ENCODE data around the gene IGFBP5.

DNA sequence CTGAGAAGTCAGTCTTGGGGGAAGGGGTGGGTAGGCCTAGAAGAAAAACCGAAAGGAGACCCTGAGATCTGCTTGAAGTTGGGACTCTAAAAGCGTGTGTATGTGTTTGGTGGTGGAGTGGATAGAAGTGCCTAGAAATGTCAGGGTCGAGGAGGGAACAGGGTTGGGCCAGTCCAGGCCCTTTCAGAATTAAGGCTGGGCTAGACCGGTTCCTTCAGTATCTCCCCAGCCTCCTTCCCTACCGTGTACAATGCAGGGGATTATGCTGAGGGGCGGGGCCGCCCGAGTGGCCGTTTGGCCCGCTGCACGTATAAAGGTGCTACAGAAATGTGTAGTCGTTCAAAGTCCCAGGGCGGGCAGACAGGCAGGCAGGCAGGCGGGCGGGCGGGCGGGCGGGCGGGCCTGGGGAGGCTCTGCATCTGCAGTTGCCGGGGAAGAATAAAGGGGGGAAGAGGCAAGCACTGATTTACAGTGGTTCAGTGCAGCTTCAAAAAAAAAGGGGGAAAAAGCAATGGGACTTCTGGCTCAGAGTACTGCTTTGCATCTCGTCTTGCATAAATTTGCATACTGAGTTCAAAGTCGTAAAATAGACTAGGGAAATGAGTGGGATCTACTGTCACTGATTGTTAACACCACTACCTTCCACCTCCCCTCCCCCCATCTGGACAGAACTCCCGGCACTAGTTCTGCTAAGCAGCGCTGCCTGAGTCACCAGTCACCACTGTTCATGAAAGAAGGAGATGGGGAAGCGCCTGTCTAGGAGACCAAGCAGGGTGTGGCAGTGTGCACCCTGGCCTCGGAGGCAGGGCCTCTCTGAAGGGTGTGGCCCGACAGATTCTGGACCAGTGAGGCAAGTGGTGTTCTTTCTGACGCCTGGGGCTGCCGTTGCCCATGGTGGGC lies 58.5 kb downstream of the IGFBP5 start:
- TF ChIP-seq, protein P1, sequence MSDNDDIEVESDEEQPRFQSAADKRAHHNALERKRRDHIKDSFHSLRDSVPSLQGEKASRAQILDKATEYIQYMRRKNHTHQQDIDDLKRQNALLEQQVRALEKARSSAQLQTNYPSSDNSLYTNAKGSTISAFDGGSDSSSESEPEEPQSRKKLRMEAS (IDR thresholded peaks at IDR 0.05; ENCODE audit: low read depth, low read length) = no peak
- TF ChIP-seq, protein P2, sequence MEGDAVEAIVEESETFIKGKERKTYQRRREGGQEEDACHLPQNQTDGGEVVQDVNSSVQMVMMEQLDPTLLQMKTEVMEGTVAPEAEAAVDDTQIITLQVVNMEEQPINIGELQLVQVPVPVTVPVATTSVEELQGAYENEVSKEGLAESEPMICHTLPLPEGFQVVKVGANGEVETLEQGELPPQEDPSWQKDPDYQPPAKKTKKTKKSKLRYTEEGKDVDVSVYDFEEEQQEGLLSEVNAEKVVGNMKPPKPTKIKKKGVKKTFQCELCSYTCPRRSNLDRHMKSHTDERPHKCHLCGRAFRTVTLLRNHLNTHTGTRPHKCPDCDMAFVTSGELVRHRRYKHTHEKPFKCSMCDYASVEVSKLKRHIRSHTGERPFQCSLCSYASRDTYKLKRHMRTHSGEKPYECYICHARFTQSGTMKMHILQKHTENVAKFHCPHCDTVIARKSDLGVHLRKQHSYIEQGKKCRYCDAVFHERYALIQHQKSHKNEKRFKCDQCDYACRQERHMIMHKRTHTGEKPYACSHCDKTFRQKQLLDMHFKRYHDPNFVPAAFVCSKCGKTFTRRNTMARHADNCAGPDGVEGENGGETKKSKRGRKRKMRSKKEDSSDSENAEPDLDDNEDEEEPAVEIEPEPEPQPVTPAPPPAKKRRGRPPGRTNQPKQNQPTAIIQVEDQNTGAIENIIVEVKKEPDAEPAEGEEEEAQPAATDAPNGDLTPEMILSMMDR (IDR thresholded peaks at IDR 0.05 in 2 of 3, conservative IDR thresholded peaks at IDR 0.05 in 1 of 3; ENCODE audit: control insufficient read depth in 2 of 3, extremely low read depth in 1 of 3, insufficient read depth in 1 of 3, low read depth in 3 of 3, low read length in 3 of 3) = no peak
- TF ChIP-seq SIN3A (IDR thresholded peaks at IDR 0.05; ENCODE audit: low read depth, low read length) (no peak), POLR2AphosphoS5 (IDR thresholded peaks at IDR 0.05; ENCODE audit: low read length) (no peak), POLR2A (IDR thresholded peaks at IDR 0.05; ENCODE audit: low read depth, low read length) (no peak)
- TF ChIP-seq, protein P3, sequence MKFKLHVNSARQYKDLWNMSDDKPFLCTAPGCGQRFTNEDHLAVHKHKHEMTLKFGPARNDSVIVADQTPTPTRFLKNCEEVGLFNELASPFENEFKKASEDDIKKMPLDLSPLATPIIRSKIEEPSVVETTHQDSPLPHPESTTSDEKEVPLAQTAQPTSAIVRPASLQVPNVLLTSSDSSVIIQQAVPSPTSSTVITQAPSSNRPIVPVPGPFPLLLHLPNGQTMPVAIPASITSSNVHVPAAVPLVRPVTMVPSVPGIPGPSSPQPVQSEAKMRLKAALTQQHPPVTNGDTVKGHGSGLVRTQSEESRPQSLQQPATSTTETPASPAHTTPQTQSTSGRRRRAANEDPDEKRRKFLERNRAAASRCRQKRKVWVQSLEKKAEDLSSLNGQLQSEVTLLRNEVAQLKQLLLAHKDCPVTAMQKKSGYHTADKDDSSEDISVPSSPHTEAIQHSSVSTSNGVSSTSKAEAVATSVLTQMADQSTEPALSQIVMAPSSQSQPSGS (IDR thresholded peaks at IDR 0.05; ENCODE audit: low read length) = no peak
- TF ChIP-seq, protein P4, sequence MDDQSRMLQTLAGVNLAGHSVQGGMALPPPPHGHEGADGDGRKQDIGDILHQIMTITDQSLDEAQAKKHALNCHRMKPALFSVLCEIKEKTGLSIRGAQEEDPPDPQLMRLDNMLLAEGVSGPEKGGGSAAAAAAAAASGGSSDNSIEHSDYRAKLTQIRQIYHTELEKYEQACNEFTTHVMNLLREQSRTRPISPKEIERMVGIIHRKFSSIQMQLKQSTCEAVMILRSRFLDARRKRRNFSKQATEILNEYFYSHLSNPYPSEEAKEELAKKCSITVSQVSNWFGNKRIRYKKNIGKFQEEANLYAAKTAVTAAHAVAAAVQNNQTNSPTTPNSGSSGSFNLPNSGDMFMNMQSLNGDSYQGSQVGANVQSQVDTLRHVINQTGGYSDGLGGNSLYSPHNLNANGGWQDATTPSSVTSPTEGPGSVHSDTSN (IDR thresholded peaks at IDR 0.05; ENCODE audit: insufficient replicate concordance, low read depth, low read length) = no peak
- TF ChIP-seq, protein P5, sequence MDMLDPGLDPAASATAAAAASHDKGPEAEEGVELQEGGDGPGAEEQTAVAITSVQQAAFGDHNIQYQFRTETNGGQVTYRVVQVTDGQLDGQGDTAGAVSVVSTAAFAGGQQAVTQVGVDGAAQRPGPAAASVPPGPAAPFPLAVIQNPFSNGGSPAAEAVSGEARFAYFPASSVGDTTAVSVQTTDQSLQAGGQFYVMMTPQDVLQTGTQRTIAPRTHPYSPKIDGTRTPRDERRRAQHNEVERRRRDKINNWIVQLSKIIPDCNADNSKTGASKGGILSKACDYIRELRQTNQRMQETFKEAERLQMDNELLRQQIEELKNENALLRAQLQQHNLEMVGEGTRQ (IDR thresholded peaks at IDR 0.05; ENCODE audit: borderline replicate concordance, low read depth, low read length) = no peak

Measured in GM12878 (cell line).